ENCODE results near the gene SH3RF3. TPM values are rescaled to one million over a fixed set of nuclear protein-coding genes. Genes with fewer than 3 reads are reported as not detected.
A peak's percentile ranks its signal among the peaks of the same experiment; 100 is the strongest.

SH3RF3 gene
- total and polyA plus RNA-seq, 9 of the 15 experiments (the other 6 are each of a cell fraction or from before 2014, with no cell fraction given) = 0.02 TPM; not detected in 8

DNA sequence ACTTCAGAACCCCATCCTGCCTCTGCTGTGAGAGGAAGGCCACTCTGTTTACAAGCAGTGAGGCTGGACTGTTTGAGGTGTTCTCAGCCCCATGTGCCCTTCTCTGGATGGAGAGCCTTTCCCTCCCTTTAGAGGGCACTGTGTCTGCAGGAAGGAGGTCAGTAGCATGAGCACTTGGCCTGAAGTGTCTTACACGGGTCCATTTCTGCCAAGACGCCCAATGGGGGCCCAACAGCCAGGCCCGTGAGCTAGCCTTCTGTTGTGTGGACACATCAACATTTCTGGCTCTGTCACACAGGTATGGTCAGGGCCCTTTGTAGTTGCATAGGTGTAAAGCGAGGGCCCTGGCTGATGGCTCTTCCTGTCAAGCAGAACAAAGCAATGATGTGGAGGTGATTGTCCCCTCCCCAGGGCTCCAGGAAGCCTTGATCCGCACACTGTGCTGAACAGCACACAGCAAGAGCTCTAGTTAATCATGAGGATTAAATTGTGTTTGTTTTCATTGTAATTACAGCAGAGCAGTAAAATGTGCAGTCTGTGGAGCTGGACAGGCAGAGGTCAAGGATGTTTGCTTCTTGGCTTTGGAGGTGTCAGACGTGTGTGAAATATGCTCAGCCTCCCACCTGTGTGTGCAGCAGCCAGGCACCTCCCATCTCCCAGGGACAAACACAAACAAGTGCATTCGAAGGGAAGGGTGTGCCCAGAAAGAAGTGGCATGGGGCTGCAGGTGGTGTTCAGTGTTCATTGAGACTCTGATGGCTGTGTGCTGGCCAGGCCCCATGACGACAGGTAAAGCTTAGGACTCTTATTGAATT, 132.1 kb downstream of the SH3RF3 start:
- POLR2A ChIA-PET = no interaction called here
- ATAC-seq (peak; percentile 87), FAIRE-seq (no peak), DNase-seq (ENCODE audit: extremely low read depth in 1 of 4, low spot score in 3 of 4) (peak in 2 of 4 experiments; percentile 7 to 14)
- Histone ChIP-seq H3K27me3 (ENCODE audit: control insufficient read depth in 2 of 2, insufficient read depth in 2 of 2, low read length in 2 of 2) (peaks cover 9 to 61% of the 10 kb centered on the region in 2 experiments; a peak in 4 of 5 replicates), H3K9ac (ENCODE audit: insufficient read depth in 1 of 2, low read depth in 2 of 2, low read length in 2 of 2) (no peak overlapping the region), H2AFZ (ENCODE audit: low read depth, low read length) (no peak overlapping the region), H3K4me2 (ENCODE audit: insufficient read depth, low read length) (no peak overlapping the region), H3K9me3 (replicated peaks; ENCODE audit: control insufficient read depth, insufficient read depth, low read depth, low read length) (no peaks in the 10 kb centered on the region), H4K20me1 (replicated peaks; ENCODE audit: control insufficient read depth, insufficient read depth, low read length) (no peaks in the 10 kb centered on the region; the same call in 1 of the 2 replicates), H3K27ac (ENCODE audit: extremely low read depth, low read depth, low read length) (no peak overlapping the region), H3K9me1 (ENCODE audit: control insufficient read depth, insufficient read depth, low read length) (peaks cover 4% of the 10 kb centered on the region), H3K36me3 (ENCODE audit: control insufficient read depth, insufficient read depth, low read length) (no peaks in the 10 kb centered on the region), H3K79me2 (ENCODE audit: control insufficient read depth, insufficient read depth, low read length) (no peaks in the 10 kb centered on the region), H3K4me1 (replicated peaks in 1 of 2; ENCODE audit: control insufficient read depth in 2 of 2, insufficient read depth in 2 of 2, low read length in 2 of 2) (no peaks in the 10 kb centered on the region), H3K4me3 (no peak overlapping the region)
- in situ Hi-C loops (cut with MboI) = no loop called here
- CTCF ChIA-PET (ENCODE audit: low intra/inter-chr PET ratio) = no interaction called here
- intact Hi-C loops (cut with micrococcal nuclease) = no loop called here
- 17% methylated on average over 8 of the region's 8 CpGs for WGBS (ENCODE audit: insufficient coverage, low coverage, missing lambda C conversion rate)
- BruUV-seq (replicated peaks) = no TSS peak
- TF ChIP-seq HDAC1 (IDR thresholded peaks at IDR 0.05) = no peak
- TF ChIP-seq, protein P1, sequence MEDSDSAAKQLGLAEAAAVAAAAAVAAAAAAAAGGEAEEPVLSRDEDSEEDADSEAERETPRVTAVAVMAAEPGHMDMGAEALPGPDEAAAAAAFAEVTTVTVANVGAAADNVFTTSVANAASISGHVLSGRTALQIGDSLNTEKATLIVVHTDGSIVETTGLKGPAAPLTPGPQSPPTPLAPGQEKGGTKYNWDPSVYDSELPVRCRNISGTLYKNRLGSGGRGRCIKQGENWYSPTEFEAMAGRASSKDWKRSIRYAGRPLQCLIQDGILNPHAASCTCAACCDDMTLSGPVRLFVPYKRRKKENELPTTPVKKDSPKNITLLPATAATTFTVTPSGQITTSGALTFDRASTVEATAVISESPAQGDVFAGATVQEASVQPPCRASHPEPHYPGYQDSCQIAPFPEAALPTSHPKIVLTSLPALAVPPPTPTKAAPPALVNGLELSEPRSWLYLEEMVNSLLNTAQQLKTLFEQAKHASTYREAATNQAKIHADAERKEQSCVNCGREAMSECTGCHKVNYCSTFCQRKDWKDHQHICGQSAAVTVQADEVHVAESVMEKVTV (CRISPR knock-in tag; IDR thresholded peaks at IDR 0.05) = peak; percentile 40
- TF ChIP-seq MYC (IDR thresholded peaks at IDR 0.05; ENCODE audit: low read depth, low read length) = peak; percentile 42; the same call in 1 of the 2 replicates
- TF ChIP-seq MYC (CRISPR knock-in tag; IDR thresholded peaks at IDR 0.05; ENCODE audit: borderline replicate concordance, low read depth) = no peak
- no peak for TF ChIP-seq ZNF311 (CRISPR knock-in tag; IDR thresholded peaks at IDR 0.05)
- no peak for TF ChIP-seq FOXJ3 (CRISPR knock-in tag; IDR thresholded peaks at IDR 0.05)
- TF ChIP-seq, protein P2, sequence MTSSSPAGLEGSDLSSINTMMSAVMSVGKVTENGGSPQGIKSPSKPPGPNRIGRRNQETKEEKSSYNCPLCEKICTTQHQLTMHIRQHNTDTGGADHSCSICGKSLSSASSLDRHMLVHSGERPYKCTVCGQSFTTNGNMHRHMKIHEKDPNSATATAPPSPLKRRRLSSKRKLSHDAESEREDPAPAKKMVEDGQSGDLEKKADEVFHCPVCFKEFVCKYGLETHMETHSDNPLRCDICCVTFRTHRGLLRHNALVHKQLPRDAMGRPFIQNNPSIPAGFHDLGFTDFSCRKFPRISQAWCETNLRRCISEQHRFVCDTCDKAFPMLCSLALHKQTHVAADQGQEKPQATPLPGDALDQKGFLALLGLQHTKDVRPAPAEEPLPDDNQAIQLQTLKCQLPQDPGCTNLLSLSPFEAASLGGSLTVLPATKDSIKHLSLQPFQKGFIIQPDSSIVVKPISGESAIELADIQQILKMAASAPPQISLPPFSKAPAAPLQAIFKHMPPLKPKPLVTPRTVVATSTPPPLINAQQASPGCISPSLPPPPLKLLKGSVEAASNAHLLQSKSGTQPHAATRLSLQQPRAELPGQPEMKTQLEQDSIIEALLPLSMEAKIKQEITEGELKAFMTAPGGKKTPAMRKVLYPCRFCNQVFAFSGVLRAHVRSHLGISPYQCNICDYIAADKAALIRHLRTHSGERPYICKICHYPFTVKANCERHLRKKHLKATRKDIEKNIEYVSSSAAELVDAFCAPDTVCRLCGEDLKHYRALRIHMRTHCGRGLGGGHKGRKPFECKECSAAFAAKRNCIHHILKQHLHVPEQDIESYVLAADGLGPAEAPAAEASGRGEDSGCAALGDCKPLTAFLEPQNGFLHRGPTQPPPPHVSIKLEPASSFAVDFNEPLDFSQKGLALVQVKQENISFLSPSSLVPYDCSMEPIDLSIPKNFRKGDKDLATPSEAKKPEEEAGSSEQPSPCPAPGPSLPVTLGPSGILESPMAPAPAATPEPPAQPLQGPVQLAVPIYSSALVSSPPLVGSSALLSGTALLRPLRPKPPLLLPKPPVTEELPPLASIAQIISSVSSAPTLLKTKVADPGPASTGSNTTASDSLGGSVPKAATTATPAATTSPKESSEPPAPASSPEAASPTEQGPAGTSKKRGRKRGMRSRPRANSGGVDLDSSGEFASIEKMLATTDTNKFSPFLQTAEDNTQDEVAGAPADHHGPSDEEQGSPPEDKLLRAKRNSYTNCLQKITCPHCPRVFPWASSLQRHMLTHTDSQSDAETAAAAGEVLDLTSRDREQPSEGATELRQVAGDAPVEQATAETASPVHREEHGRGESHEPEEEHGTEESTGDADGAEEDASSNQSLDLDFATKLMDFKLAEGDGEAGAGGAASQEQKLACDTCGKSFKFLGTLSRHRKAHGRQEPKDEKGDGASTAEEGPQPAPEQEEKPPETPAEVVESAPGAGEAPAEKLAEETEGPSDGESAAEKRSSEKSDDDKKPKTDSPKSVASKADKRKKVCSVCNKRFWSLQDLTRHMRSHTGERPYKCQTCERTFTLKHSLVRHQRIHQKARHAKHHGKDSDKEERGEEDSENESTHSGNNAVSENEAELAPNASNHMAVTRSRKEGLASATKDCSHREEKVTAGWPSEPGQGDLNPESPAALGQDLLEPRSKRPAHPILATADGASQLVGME (CRISPR knock-in tag; IDR thresholded peaks at IDR 0.05) = 0 out of 2 replicates have a peak, but pooled peaks have one; percentile 2
- peak; percentile 71 to 76 for TF ChIP-seq RAD21 (CRISPR knock-in tag; conservative IDR thresholded peaks at IDR 0.05 in 1 of 2, IDR thresholded peaks at IDR 0.05 in 1 of 2)
- TF ChIP-seq MCM7 (IDR thresholded peaks at IDR 0.05) = no peak
- no peak for TF ChIP-seq HDAC2 (IDR thresholded peaks at IDR 0.05)
- peak; percentile 46; the same call in 1 of the 2 replicates for TF ChIP-seq L3MBTL2 (IDR thresholded peaks at IDR 0.05)
- no peak for TF ChIP-seq FOS (IDR thresholded peaks at IDR 0.05; ENCODE audit: extremely low read depth, insufficient read length)
- TF ChIP-seq ELF4 (CRISPR knock-in tag; IDR thresholded peaks at IDR 0.05) = no peak
- no peak for TF ChIP-seq DDX20 (tag; IDR thresholded peaks at IDR 0.05; ENCODE audit: low read depth)
- no peak for TF ChIP-seq SLC30A9 (CRISPR knock-in tag; IDR thresholded peaks at IDR 0.05)
